Thyroid gland (tissue), 4 donors: ENCODE data around the gene C1orf115. TPM values are rescaled to one million over a fixed set of nuclear protein-coding genes. Genes with fewer than 3 reads are reported as not detected.
"Not testable (repeated sequence)": the region's sequence is repeated elsewhere in the genome, so short reads cannot be mapped to it uniquely, and the experiment has no call there.

Experiments
- DNase-seq, 2 donors: peaks; one replicate each; pipeline ENCODE4 v3.0.0-alpha.2; 2019
- H3K27ac ChIP-seq, 3 donors: fragments of 200-600 bp; sonication (generic); 1 replicate in 2 of 3; 2 replicates in 1 of 3; pipeline ENCODE4 v1.5.1; 2016 to 2019; ENCODE audit warnings: mild to moderate bottlenecking in 1 of 3, moderate library complexity in 1 of 3
- H3K27me3 ChIP-seq: fragments of 200-600 bp; sonication (generic); one replicate; pipeline ENCODE4 v1.5.1; 2019
- H3K36me3 ChIP-seq, 2 donors: fragments of 200-600 bp; sonication (generic); one replicate each; pipeline ENCODE4 v1.5.1; 2016 to 2019
- H3K4me1 ChIP-seq, 2 donors: fragments of 200-600 bp; sonication (generic); one replicate each; pipeline ENCODE4 v1.5.1; 2017 to 2019
- H3K4me3 ChIP-seq, 3 donors: fragments of 200-600 bp; sonication (generic); replicated peaks in 1 of 3; 1 replicate in 2 of 3; 2 replicates in 1 of 3; pipeline ENCODE4 v1.5.1; 2016; ENCODE audit warnings: mild to moderate bottlenecking in 1 of 3
- H3K9me3 ChIP-seq: fragments of 200-600 bp; sonication (generic); one replicate; pipeline ENCODE4 v1.5.1; 2017
- POLR2A ChIP-seq, 2 donors: fragments of 450-650 bp; IDR thresholded peaks; one replicate each; pipeline ENCODE4 v1.6.1; 2017; ENCODE audit warnings: antibody characterized with exemption in 2 of 2, mild to moderate bottlenecking in 2 of 2, moderate library complexity in 1 of 2
- WGBS, 2 donors: methylation state at CpG; one replicate each; pipeline ENCODE4 v1.1.5; 2017; 5-methylcytosine and 5-hydroxymethylcytosine counted together
- intact Hi-C: fragments of 100-400 bp; cut with DNase I; formaldehyde crosslinking; loops from one replicate; pipeline ENCODE4 v1.15.1; 2023
- total RNA-seq, 4 donors: library from RNA; depleted of rRNA; stranded (reverse); fragments of >200 nt; gene quantifications; one replicate each; pipeline ENCODE4 v1.2.3, GENCODE V29; 2016
- TF ChIP-seq, protein P1 (sequence below), 6 experiments: fragments of 200-600 bp in 3 of 6; fragments of 450-650 bp in 3 of 6; sonication (generic) in 3 of 6; IDR thresholded peaks; one replicate each; pipeline ENCODE4 v1.5.1; 2016 to 2019; ENCODE audit warnings: antibody characterized with exemption in 6 of 6, mild to moderate bottlenecking in 2 of 6, inconsistent platforms in 1 of 6, moderate library complexity in 1 of 6

Gene C1orf115
- total RNA-seq, 4 donors from 2014 or later, result 24.3 to 41.4 (median 31.1) TPM

DNA sequence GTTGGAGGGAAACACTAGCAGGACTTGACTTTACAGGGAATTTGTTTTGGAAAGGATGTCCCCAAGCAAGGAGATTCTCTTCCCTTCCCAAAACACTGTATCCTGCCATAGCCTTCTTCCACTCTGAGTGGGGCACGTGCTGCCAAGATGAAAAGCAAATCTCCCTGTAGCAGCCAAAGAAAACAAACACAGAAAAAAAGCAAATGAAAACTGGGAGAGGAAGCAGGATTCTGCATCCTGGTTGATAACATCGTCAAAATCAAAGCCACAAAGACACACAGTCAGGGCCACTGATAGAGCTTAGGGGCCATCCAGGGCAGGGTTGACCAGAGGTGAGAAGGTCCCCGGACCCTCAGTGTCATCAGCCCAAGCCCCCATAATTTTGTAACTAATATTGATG lies 42.0 kb downstream of the C1orf115 start:
- H3K4me3 ChIP-seq, result no peak overlapping the region

DNA sequence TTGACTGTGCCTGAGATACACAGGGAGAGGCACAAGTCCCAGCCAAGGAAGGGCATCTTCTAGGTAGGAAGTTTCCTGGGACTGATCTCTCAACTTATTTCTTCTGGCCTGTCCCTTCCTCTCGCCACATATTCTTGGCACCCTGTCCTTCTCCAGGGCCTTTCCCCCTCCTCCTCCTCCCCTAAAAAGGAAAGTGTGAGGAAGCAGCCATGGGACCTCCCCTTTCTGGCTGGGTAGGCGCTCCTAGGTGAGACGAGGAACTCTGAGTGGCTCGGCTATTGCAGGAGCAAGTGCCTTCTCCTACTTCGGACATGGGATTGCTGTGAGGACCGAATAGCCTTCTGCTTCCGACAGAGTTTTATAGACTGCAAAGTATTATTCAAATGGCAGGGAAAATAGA lies 42.5 kb downstream of the C1orf115 start:
- Histone ChIP-seq H3K27ac (peak overlapping the region; percentile 53 to 74 (median 59)), H3K27me3 (no peaks in the 10 kb centered on the region), H3K4me1 (peaks cover 0 to 24% of the 10 kb centered on the region in 2 donors), H3K36me3 (no peaks in the 10 kb centered on the region), H3K9me3 (no peaks in the 10 kb centered on the region), H3K4me3 (no peak overlapping the region)
- peak; percentile 36 to 61 for DNase-seq
- intact Hi-C loops, result loop anchor here (5.0 kb wide), 1 partner anchor 40 kb away; the partner anchor contains the start of gene C1orf115
- TF ChIP-seq, protein P1, sequence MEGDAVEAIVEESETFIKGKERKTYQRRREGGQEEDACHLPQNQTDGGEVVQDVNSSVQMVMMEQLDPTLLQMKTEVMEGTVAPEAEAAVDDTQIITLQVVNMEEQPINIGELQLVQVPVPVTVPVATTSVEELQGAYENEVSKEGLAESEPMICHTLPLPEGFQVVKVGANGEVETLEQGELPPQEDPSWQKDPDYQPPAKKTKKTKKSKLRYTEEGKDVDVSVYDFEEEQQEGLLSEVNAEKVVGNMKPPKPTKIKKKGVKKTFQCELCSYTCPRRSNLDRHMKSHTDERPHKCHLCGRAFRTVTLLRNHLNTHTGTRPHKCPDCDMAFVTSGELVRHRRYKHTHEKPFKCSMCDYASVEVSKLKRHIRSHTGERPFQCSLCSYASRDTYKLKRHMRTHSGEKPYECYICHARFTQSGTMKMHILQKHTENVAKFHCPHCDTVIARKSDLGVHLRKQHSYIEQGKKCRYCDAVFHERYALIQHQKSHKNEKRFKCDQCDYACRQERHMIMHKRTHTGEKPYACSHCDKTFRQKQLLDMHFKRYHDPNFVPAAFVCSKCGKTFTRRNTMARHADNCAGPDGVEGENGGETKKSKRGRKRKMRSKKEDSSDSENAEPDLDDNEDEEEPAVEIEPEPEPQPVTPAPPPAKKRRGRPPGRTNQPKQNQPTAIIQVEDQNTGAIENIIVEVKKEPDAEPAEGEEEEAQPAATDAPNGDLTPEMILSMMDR (IDR thresholded peaks at IDR 0.05), result no peak
- TF ChIP-seq POLR2A (IDR thresholded peaks at IDR 0.05), result no peak
- 51 to 62% methylated on average over 7 of the region's 7 CpGs for WGBS, 2 donors

More for the DNA sequence above, 42.0 kb downstream of the C1orf115 start:
- H3K27me3 ChIP-seq, result no peaks in the 10 kb centered on the region
- no peaks in the 10 kb centered on the region for H3K36me3 ChIP-seq
- H3K4me1 ChIP-seq, result peaks cover 0 to 24% of the 10 kb centered on the region in 2 donors
- no peaks in the 10 kb centered on the region for H3K9me3 ChIP-seq
- WGBS, 2 donors, result 42 to 51% methylated on average over 3 of the region's 3 CpGs
- intact Hi-C loops, result loop anchor here (5.0 kb wide), 1 partner anchor 40 kb away; the partner anchor contains the start of gene C1orf115
- peak in 1 of 2 donors; percentile 26 for DNase-seq
- TF ChIP-seq, protein P1 (IDR thresholded peaks at IDR 0.05), result no peak
- TF ChIP-seq POLR2A (IDR thresholded peaks at IDR 0.05), result no peak
- H3K27ac ChIP-seq, result peak overlapping the region; percentile 53 to 74 (median 59)

DNA sequence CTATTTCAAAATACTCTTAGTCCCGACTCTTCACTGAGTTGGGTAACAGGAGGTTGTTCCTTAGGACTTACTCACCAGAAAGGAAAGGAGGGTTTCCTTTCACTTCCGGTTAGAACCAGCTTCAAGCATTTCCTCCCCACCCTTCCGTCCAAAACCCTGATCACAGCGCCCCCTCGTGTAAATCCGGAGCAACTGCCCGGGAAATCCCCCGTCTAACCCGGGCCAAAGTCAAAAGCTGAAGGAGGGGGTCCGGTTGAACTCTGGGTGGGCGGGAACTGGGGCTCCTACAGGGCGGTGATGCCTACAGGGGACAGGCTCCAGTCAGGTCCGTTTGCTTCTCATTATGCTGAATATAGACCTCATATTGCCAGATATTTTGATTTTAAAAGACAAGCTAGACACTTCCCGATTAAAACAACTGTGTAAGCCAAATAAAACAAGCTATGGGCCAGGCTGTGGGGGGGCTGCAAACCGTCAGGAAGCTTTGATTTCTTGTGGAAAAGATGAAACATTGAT lies 43.0 kb downstream of the C1orf115 start:
- peak overlapping the region in 1 of 3 donors; percentile 10 for H3K4me3 ChIP-seq
- intact Hi-C loops, result loop anchor here (5.0 kb wide), 1 partner anchor 41 kb away; the partner anchor contains the start of gene C1orf115
- no peaks in the 10 kb centered on the region for H3K36me3 ChIP-seq
- no peaks in the 10 kb centered on the region for H3K9me3 ChIP-seq
- peaks cover 0 to 24% of the 10 kb centered on the region in 2 donors for H3K4me1 ChIP-seq
- peak; percentile 72 to 86 for DNase-seq
- WGBS, 2 donors, result 0 to 1% methylated on average over 15 of the region's 15 CpGs
- peak overlapping the region; percentile 53 to 74 (median 59) for H3K27ac ChIP-seq
- TF ChIP-seq, protein P1 (IDR thresholded peaks at IDR 0.05), result peak; percentile 75 to 94 (median 87)
- TF ChIP-seq POLR2A (IDR thresholded peaks at IDR 0.05), result no peak
- no peaks in the 10 kb centered on the region for H3K27me3 ChIP-seq

DNA sequence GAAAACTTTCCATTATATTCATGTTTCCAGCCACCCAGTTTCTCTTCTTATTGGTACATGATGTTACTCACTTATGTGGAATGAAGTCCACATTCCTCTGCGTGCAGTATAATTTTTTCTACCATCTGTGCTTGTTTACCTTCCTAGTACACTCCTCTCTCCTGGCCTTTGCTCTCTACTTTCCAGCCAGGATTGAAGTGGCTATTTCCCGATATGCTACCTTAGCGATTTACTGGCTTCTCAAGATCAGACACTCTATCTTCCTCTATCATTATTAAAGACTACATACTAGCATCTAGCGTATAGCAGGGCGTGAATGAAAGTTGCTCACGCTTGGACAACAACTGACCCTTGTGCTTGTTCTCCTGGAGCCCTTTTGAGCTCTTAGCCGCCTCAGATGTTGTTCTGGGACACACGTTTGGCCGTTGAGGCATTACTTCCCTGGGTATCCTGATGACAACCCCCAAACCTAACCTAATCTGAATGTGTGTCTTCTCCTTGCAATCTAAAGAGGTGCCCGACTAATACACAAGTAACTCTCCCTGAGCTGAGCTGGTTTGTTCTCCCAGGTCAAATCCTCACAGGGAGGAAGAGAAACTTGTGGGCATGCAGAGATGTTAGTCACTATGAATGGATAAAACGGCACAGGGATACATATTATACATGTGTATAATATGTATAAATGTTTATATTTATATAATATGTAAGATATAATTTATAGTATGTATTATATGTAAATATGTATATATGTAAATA lies 44.6 kb downstream of the C1orf115 start:
- Histone ChIP-seq H3K27me3 (no peaks in the 10 kb centered on the region), H3K27ac (peak overlapping the region in 1 of 3 donors; percentile 47), H3K4me3 (no peak overlapping the region), H3K9me3 (no peaks in the 10 kb centered on the region), H3K4me1 (peaks cover 0 to 24% of the 10 kb centered on the region in 2 donors), H3K36me3 (no peaks in the 10 kb centered on the region)
- intact Hi-C loops, result loop anchor here (5.0 kb wide), 1 partner anchor 42 kb away; the partner anchor contains the start of gene C1orf115
- DNase-seq, result no peak
- 65 to 67% methylated on average over 11 of the region's 11 CpGs for WGBS, 2 donors
- TF ChIP-seq, protein P1 (IDR thresholded peaks at IDR 0.05), result no peak
- TF ChIP-seq POLR2A (IDR thresholded peaks at IDR 0.05), result no peak

DNA sequence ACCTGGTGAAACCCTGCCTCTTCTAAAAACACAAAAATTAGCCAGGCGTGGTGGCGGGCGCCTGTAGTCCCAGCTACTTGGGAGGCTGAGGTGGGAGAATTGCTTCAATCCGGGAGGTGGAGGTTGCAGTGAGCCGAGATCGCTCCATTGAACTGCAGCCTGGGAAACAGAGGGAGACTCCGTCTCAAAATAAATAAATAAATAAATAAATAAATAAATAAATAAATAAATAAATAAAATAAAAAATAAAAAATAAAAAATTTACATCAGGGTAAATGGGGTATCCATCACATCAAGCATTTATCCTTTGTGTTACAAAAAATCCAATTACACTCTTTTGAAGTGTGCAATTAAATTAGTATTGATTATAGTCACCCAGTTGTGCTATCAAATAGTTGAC lies 46.1 kb downstream of the C1orf115 start:
- H3K27me3 ChIP-seq, intact Hi-C loops, H3K4me3 ChIP-seq, DNase-seq, H3K36me3 ChIP-seq, H3K27ac ChIP-seq, H3K9me3 ChIP-seq: not testable (repeated sequence)
- 95% methylated on average over 7 of the region's 7 CpGs for WGBS, 2 donors
- H3K4me1 ChIP-seq, result peaks cover 0 to 24% of the 10 kb centered on the region in 2 donors
